Measurements from ENCODE around the gene GNPTAB.

GRCh38 chr12:101799774-101800173 lies 31.0 kb downstream of the GNPTAB start:
- TF ChIP-seq POLR2A (IDR thresholded peaks at IDR 0.05; ENCODE audit: low read length) (no peak), GATA1 (IDR thresholded peaks at IDR 0.05; ENCODE audit: low read depth, low read length) (no peak)

Measured in erythroblast (primary cell).